GM19238 (cell line): Measurements from ENCODE around the gene GPR162.
A peak's percentile ranks its signal among the peaks of the same experiment; 100 is the strongest.

ENCODE experiments used
- DNase-seq: peaks from one replicate; pipeline ENCODE4 v3.0.0; 2011; ENCODE audit warnings: low spot score; ENCODE audit not compliant: insufficient read length

Gene GPR162

GRCh38 chr12:6823182-6824084 lies 1.8 kb downstream of the GPR162 start:
- no peak for DNase-seq

- no peak for DNase-seq
These were observed 2.6 kb downstream of the GPR162 start for GRCh38 chr12:6824085-6824775.

- no peak for DNase-seq
These were observed 3.3 kb downstream of the GPR162 start for GRCh38 chr12:6824901-6825381.

GRCh38 chr12:6825398-6826124 lies 3.9 kb downstream of the GPR162 start:
- peak; percentile 93 for DNase-seq

GRCh38 chr12:6826125-6826733 lies 4.6 kb downstream of the GPR162 start:
- DNase-seq, result no peak

- no peak for DNase-seq
These were observed 5.3 kb downstream of the GPR162 start for GRCh38 chr12:6826734-6827436.

GRCh38 chr12:6827437-6827911 lies 5.9 kb downstream of the GPR162 start:
- no peak for DNase-seq

- no peak for DNase-seq
These were observed 6.6 kb downstream of the GPR162 start, which contains the start of gene P3H3 for GRCh38 chr12:6827982-6828780. TSS of gene P3H3 (plus strand) at chr12:6828407. CDS start at chr12:6828441, 34 bp downstream.

GRCh38 chr12:6828781-6829535 lies 7.3 kb downstream of the GPR162 start:
- no peak for DNase-seq

- no peak for DNase-seq
These were observed 8.1 kb downstream of the GPR162 start for GRCh38 chr12:6829536-6830220.

- no peak for DNase-seq
These were observed 8.8 kb downstream of the GPR162 start for GRCh38 chr12:6830286-6830890.

- DNase-seq, result no peak
These were observed 9.4 kb downstream of the GPR162 start for GRCh38 chr12:6830999-6831398.

GRCh38 chr12:6831450-6831995 lies 9.9 kb downstream of the GPR162 start:
- no peak for DNase-seq

GRCh38 chr12:6832125-6832524 lies 10.5 kb downstream of the GPR162 start:
- no peak for DNase-seq

GRCh38 chr12:6833189-6833890 lies 11.7 kb downstream of the GPR162 start:
- DNase-seq, result no peak

- DNase-seq, result no peak
These were observed 12.6 kb downstream of the GPR162 start for GRCh38 chr12:6834254-6834653.

- no peak for DNase-seq
These were observed 13.3 kb downstream of the GPR162 start for GRCh38 chr12:6834873-6835272.
